GM12878 (cell line): ENCODE measurements around the gene SEMA3A. TPM values are rescaled to one million over a fixed set of nuclear protein-coding genes. Genes with fewer than 3 reads are reported as not detected.
"Not testable (repeated sequence)": the region's sequence is repeated elsewhere in the genome, so short reads cannot be mapped to it uniquely, and the experiment has no call there.

Experiments
- ATAC-seq: fragments of 200-7000 bp; cut with Tn5 transposase; 3 replicates; pipeline ENCODE4 v1.9.1; 2020; ENCODE audit warnings: mild to moderate bottlenecking, moderate library complexity
- BruUV-seq: library from RNA; stranded (reverse); fragments of 400-500 nt; replicated peaks from 2 replicates; lab custom pipeline; 2021; lab: Mats Ljungman, UMichigan
- CTCF ChIA-PET: fragments of 300-600 bp; sonication (Branson Sonifier 250); formaldehyde crosslinking; extraction: SDS; loops from one replicate; lab custom pipeline; 2021; ENCODE audit warnings: inconsistent platforms; lab: Yijun Ruan, JAX
- POLR2A ChIA-PET: fragments of 350-600 bp; formaldehyde crosslinking; extraction: SDS; loops from one replicate; lab custom pipeline; 2021; ENCODE audit warnings: inconsistent platforms; lab: Charles Lee
- RAD21 ChIA-PET: fragments of 300-600 bp; sonication (Branson Sonifier 250); formaldehyde crosslinking; loops from one replicate; lab custom pipeline; 2023; ENCODE audit warnings: antibody characterized with exemption; ENCODE audit not compliant: unreplicated experiment; lab: Charles Lee
- SMC1A ChIA-PET: fragments of 300-600 bp; sonication (Branson Sonifier 250); formaldehyde crosslinking; loops from one replicate; lab custom pipeline; 2023; ENCODE audit not compliant: unreplicated experiment, uncharacterized antibody; lab: Charles Lee
- DNase-seq: peaks from one replicate; pipeline ENCODE4 v3.0.0-alpha.2; 2011; ENCODE audit warnings: low read depth, low spot score
- FAIRE-seq: peaks from 3 replicates; lab custom pipeline; 2011; peaks lifted over from hg19 to GRCh38; lab: Jason Lieb, UNC
- H2AFZ ChIP-seq: 2 replicates; pipeline ENCODE4 v1.6.0; 2011; ENCODE audit warnings: low read depth, low read length, control low read depth; ENCODE audit not compliant: control insufficient read depth
- H3K27ac ChIP-seq: 2 replicates; pipeline ENCODE4 v1.5.1; 2011; ENCODE audit warnings: control low read depth; ENCODE audit not compliant: control insufficient read depth, insufficient read depth
- H3K27me3 ChIP-seq, 2 experiments: replicated peaks in 1 of 2; 2 replicates each; pipeline versions ENCODE4 v1.6.0 to v1.6.1; 2011; ENCODE audit warnings: low read length in 1 of 2; ENCODE audit not compliant: control insufficient read depth in 2 of 2, insufficient read depth in 2 of 2
- H3K36me3 ChIP-seq, 2 experiments: 2 replicates each; pipeline ENCODE4 v1.5.1; 2011; ENCODE audit warnings: low read length in 1 of 2; ENCODE audit not compliant: control insufficient read depth in 2 of 2, insufficient read depth in 2 of 2
- H3K4me1 ChIP-seq: 2 replicates; pipeline ENCODE4 v1.6.1; 2011; ENCODE audit warnings: mild to moderate bottlenecking, low read length, moderate library complexity, mixed read lengths; ENCODE audit not compliant: control insufficient read depth, insufficient read depth
- H3K4me2 ChIP-seq: 2 replicates; pipeline ENCODE4 v1.6.0; 2011; ENCODE audit warnings: control low read depth; ENCODE audit not compliant: control insufficient read depth, insufficient read depth
- H3K4me3 ChIP-seq: fragments of 200-600 bp; sonication (generic); 2 replicates; pipeline ENCODE4 v1.5.1; 2016
- H3K79me2 ChIP-seq: 2 replicates; pipeline ENCODE4 v1.6.0; 2011; ENCODE audit warnings: low read length; ENCODE audit not compliant: control insufficient read depth, insufficient read depth
- H3K9ac ChIP-seq: 2 replicates; pipeline ENCODE4 v1.8.0; 2011; ENCODE audit warnings: low read length, control low read depth, mixed read lengths; ENCODE audit not compliant: control insufficient read depth, insufficient read depth
- H3K9me3 ChIP-seq: replicated peaks from 3 replicates; pipeline ENCODE4 v1.5.1; 2011; ENCODE audit warnings: mild to moderate bottlenecking, low read length; ENCODE audit not compliant: control insufficient read depth, insufficient read depth
- H4K20me1 ChIP-seq: 2 replicates; pipeline ENCODE4 v1.6.0; 2011; ENCODE audit not compliant: control insufficient read depth, insufficient read depth
- BHLHE40 ChIP-seq, 2 experiments: fragments of 450-650 bp in 1 of 2; IDR thresholded peaks; 2 replicates each; pipeline ENCODE4 v1.6.1; 2011 to 2017; ENCODE audit warnings: low read depth in 2 of 2, borderline replicate concordance in 1 of 2, improper control_type of control experiment in 1 of 2, low read length in 1 of 2, mild to moderate bottlenecking in 1 of 2
- CBX3 ChIP-seq: fragments of 200-600 bp; sonication (generic); IDR thresholded peaks from 2 replicates; pipeline ENCODE4 v1.6.1; 2016; ENCODE audit warnings: low read depth, borderline replicate concordance
- E2F4 ChIP-seq: IDR thresholded peaks from 2 replicates; pipeline ENCODE4 v1.6.1; 2012; ENCODE audit warnings: low read depth, low read length, improper control_type of control experiment
- GATAD2B ChIP-seq: fragments of 450-650 bp; conservative IDR thresholded peaks from 2 replicates; pipeline ENCODE4 v1.6.1; 2017; ENCODE audit warnings: low read depth, mild to moderate bottlenecking, moderate library complexity
- HDAC2 ChIP-seq: fragments of 200-600 bp; sonication (generic); IDR thresholded peaks from 2 replicates; pipeline ENCODE4 v1.6.1; 2017
- IKZF2 ChIP-seq, 2 experiments: fragments of 450-650 bp; IDR thresholded peaks; 2 replicates each; pipeline ENCODE4 v1.6.1; 2017; ENCODE audit warnings: mild to moderate bottlenecking in 2 of 2, moderate library complexity in 2 of 2
- JUND ChIP-seq: IDR thresholded peaks from 2 replicates; pipeline ENCODE4 v1.6.1; 2012; ENCODE audit warnings: low read depth, mild to moderate bottlenecking, low read length, improper control_type of control experiment, moderate library complexity
- MAX ChIP-seq: IDR thresholded peaks from 2 replicates; pipeline ENCODE4 v1.6.1; 2012; ENCODE audit warnings: low read depth, low read length, improper control_type of control experiment
- NFIC ChIP-seq: IDR thresholded peaks from 2 replicates; pipeline ENCODE4 v1.6.1; 2012; ENCODE audit warnings: low read depth, mild to moderate bottlenecking, inconsistent platforms, low read length, moderate library complexity
- PML ChIP-seq: IDR thresholded peaks from 2 replicates; pipeline ENCODE4 v1.6.1; 2012; ENCODE audit warnings: low read length, inconsistent platforms
- SP1 ChIP-seq: IDR thresholded peaks from one replicate; pipeline ENCODE4 v1.6.1; 2011; ENCODE audit warnings: low read depth, low read length
- ZNF384 ChIP-seq: IDR thresholded peaks from 2 replicates; pipeline ENCODE4 v1.6.1; 2012; ENCODE audit warnings: low read depth, mild to moderate bottlenecking, low read length, improper control_type of control experiment, borderline replicate concordance
- ZNF622 ChIP-seq: fragments of 450-650 bp; IDR thresholded peaks from 2 replicates; pipeline ENCODE4 v1.6.1; 2017; ENCODE audit warnings: mild to moderate bottlenecking, inconsistent platforms
- WGBS: methylation state at CpG from one replicate; pipeline ENCODE4 v1.1.6; 2016; ENCODE audit warnings: low lambda C conversion rate; ENCODE audit not compliant: insufficient replicate concordance, insufficient coverage; ENCODE audit errors: missing lambda C conversion rate; 5-methylcytosine and 5-hydroxymethylcytosine counted together
- in situ Hi-C: fragments of 300-500 bp; cut with MboI; formaldehyde crosslinking; loops from 9 replicates; pipeline ENCODE4 v1.14.3; 2018; ENCODE audit warnings: mixed read lengths
- intact Hi-C: fragments of 100-400 bp; cut with micrococcal nuclease; formaldehyde crosslinking; loops from one replicate; pipeline ENCODE4 v1.14.2; 2022; ENCODE audit not compliant: unreplicated experiment
- polyA plus RNA-seq, 11 experiments: library from polyadenylated mRNA; depleted of rRNA in 4 of 11; unstranded in 6 of 11; stranded (reverse) in 5 of 11; fragments of >200 nt; fragmentation: Nextera tagmentation in 4 of 11; fragmentation: Illumina TruSeq in 1 of 11; extraction: Ambion mirVana in 4 of 11; extraction: Trizol in 1 of 11; gene quantifications; 1 replicate in 1 of 11; 2 replicates in 10 of 11; pipeline versions ENCODE4 v1.2.1 to v1.2.3, GENCODE V29; 2011 to 2016; ENCODE audit warnings: inconsistent platforms in 2 of 11, missing spikeins in 2 of 11, low read depth in 1 of 11
- total RNA-seq, 4 experiments: library from RNA; depleted of rRNA in 3 of 4; stranded (reverse); fragments of >200 nt in 3 of 4; fragmentation: Illumina TruSeq in 1 of 4; extraction: Trizol in 1 of 4; gene quantifications; 2 replicates each; pipeline versions ENCODE4 v1.2.1 to v1.2.3, GENCODE V29; 2013 to 2021

Gene SEMA3A
- total and polyA plus RNA-seq, 10 of the 15 experiments (the other 5 are each of a cell fraction or from before 2014, with no cell fraction given), result 0.01 to 3.3 (median 0.24) TPM

- no peak for TF ChIP-seq NFIC
- no peak for TF ChIP-seq SP1
- no peak for TF ChIP-seq BHLHE40 (IDR thresholded peaks at IDR 0.05; ENCODE audit: borderline replicate concordance in 1 of 2, low read depth in 2 of 2, low read length in 1 of 2)
- TF ChIP-seq, all 136 proteins: peak for 0
Measured at GRCh38 chr7:84069999-84070500, 124.5 kb downstream of the SEMA3A start (continued).

GRCh38 chr7:84069033-84069432 lies 125.6 kb downstream of the SEMA3A start:
- CTCF ChIA-PET, result no interaction called here
- BruUV-seq, result no TSS peak
- H2AFZ ChIP-seq, result no peak overlapping the region
- no peaks in the 10 kb centered on the region for H3K4me1 ChIP-seq
- in situ Hi-C loops, result no loop called here
- ATAC-seq (no peak), DNase-seq (no peak), FAIRE-seq (no peak)
- H3K36me3 ChIP-seq, result no peaks in the 10 kb centered on the region
- H3K9me3 ChIP-seq, result no peaks in the 10 kb centered on the region
- no peaks in the 10 kb centered on the region for H4K20me1 ChIP-seq
- TF ChIP-seq BHLHE40 (IDR thresholded peaks at IDR 0.05; ENCODE audit: borderline replicate concordance in 1 of 2, low read depth in 2 of 2, low read length in 1 of 2) (no peak), E2F4 (no peak), PML (no peak), IKZF2 (IDR thresholded peaks at IDR 0.05) (no peak), JUND (no peak), CBX3 (no peak), ZNF384 (no peak), ZNF622 (no peak), HDAC2 (no peak), MAX (no peak), GATAD2B (no peak)
- H3K9ac ChIP-seq, result no peak overlapping the region
- H3K4me3 ChIP-seq, result no peak overlapping the region
- H3K27me3 ChIP-seq, result no peaks in the 10 kb centered on the region
- SMC1A ChIA-PET, result no interaction called here
- no peak overlapping the region for H3K4me2 ChIP-seq
- RAD21 ChIA-PET, result no interaction called here
- intact Hi-C loops, result no loop called here
- WGBS, result 0% methylated on average over 1 of the region's 1 CpG
- H3K27ac ChIP-seq, result no peak overlapping the region
- H3K79me2 ChIP-seq, result no peaks in the 10 kb centered on the region
- POLR2A ChIA-PET, result no interaction called here

GRCh38 chr7:84062489-84062901 lies 132.1 kb downstream of the SEMA3A start:
- POLR2A ChIA-PET, result not testable (repeated sequence)

More at GRCh38 chr7:84062489-84062901, 132.1 kb downstream of the SEMA3A start:
- H3K27ac ChIP-seq, H3K9me3 ChIP-seq, H3K27me3 ChIP-seq, H2AFZ ChIP-seq, BruUV-seq, H3K9ac ChIP-seq, CTCF ChIA-PET, intact Hi-C loops, DNase-seq, in situ Hi-C loops, H3K4me2 ChIP-seq, SMC1A ChIA-PET, H3K4me1 ChIP-seq, FAIRE-seq, H3K4me3 ChIP-seq, H3K36me3 ChIP-seq, H3K79me2 ChIP-seq, ATAC-seq, H4K20me1 ChIP-seq, RAD21 ChIA-PET: not testable (repeated sequence)
- 62% methylated on average over 28 of the region's 28 CpGs for WGBS
